Lung (tissue), 12 donors: Measurements from ENCODE around the gene MRC2. TPM values are rescaled to one million over a fixed set of nuclear protein-coding genes. Genes with fewer than 3 reads are reported as not detected.

Experiments
- ATAC-seq: fragments of 200-7000 bp; cut with Tn5 transposase; one replicate; pipeline ENCODE4 v1.9.1; 2020; ENCODE audit warnings: moderate number of reproducible peaks; ENCODE audit not compliant: insufficient read depth, low FRiP score
- DNase-seq, 3 donors: peaks; one replicate each; pipeline ENCODE4 v3.0.0-alpha.2; 2013 to 2017
- H3K27ac ChIP-seq, 2 donors: one replicate each; pipeline ENCODE4 v1.5.1; 2013; ENCODE audit warnings: mild to moderate bottlenecking in 2 of 2, moderate library complexity in 2 of 2, control low read depth in 1 of 2, inconsistent platforms in 1 of 2, low read depth in 1 of 2, low read length in 1 of 2
- H3K27me3 ChIP-seq, 3 donors: one replicate each; pipeline ENCODE4 v1.5.1; 2013; ENCODE audit warnings: low read length in 2 of 3; ENCODE audit not compliant: control insufficient read depth in 3 of 3, insufficient read depth in 3 of 3
- H3K36me3 ChIP-seq, 4 donors: one replicate each; pipeline ENCODE4 v1.5.1; 2013; ENCODE audit warnings: low read length in 4 of 4, mild to moderate bottlenecking in 1 of 4, moderate library complexity in 1 of 4; ENCODE audit not compliant: control insufficient read depth in 4 of 4, insufficient read depth in 4 of 4
- H3K4me1 ChIP-seq, 5 donors: one replicate each; pipeline ENCODE4 v1.5.1; 2013; ENCODE audit warnings: low read length in 5 of 5, mild to moderate bottlenecking in 2 of 5, moderate library complexity in 1 of 5; ENCODE audit not compliant: control insufficient read depth in 5 of 5, insufficient read depth in 5 of 5
- H3K4me3 ChIP-seq: one replicate; pipeline ENCODE4 v1.5.1; 2013; ENCODE audit warnings: mild to moderate bottlenecking, control low read depth, moderate library complexity
- H3K9ac ChIP-seq, 2 donors: one replicate each; pipeline ENCODE4 v1.5.1; 2013; ENCODE audit warnings: low read length in 2 of 2, control low read depth in 1 of 2; ENCODE audit not compliant: insufficient read depth in 1 of 2
- H3K9me3 ChIP-seq, 4 donors: one replicate each; pipeline ENCODE4 v1.5.1; 2013; ENCODE audit warnings: low read length in 3 of 4, mild to moderate bottlenecking in 1 of 4, moderate library complexity in 1 of 4; ENCODE audit not compliant: control insufficient read depth in 4 of 4, insufficient read depth in 3 of 4
- WGBS, 2 donors: extraction: QIAGEN DNeasy Blood & Tissue Kit; methylation state at CpG; one replicate each; pipeline ENCODE4 v1.1.7; 2013; 5-methylcytosine and 5-hydroxymethylcytosine counted together
- polyA plus RNA-seq, 2 donors: library from polyadenylated mRNA; stranded (reverse); fragments of 200-250 nt; gene quantifications; one replicate each; pipeline ENCODE4 v1.2.1, GENCODE V29; 2013
- total RNA-seq, 2 donors: library from RNA; depleted of rRNA in 1 of 2; stranded (reverse); fragments of >200 nt in 1 of 2; gene quantifications; one replicate each; pipeline ENCODE4 v1.2.1, GENCODE V29; 2014 to 2021
- TF ChIP-seq, protein P1 (sequence below): IDR thresholded peaks from 2 replicates; pipeline ENCODE4 v1.5.1; 2012; ENCODE audit warnings: mild to moderate bottlenecking; ENCODE audit errors: control extremely low read depth, extremely low read depth
- donor health status: control.
- donor health status: control.
- donor health status: Bipolar disorder and iron deficiency.
- donor health status: healthy.
- donor health status: DM: yes; HTN: yes; CAD: no.

The MRC2 gene
- total and polyA plus RNA-seq, 4 donors, result 15.9 to 82.3 (median 68.5) TPM

- TF ChIP-seq, protein P1, sequence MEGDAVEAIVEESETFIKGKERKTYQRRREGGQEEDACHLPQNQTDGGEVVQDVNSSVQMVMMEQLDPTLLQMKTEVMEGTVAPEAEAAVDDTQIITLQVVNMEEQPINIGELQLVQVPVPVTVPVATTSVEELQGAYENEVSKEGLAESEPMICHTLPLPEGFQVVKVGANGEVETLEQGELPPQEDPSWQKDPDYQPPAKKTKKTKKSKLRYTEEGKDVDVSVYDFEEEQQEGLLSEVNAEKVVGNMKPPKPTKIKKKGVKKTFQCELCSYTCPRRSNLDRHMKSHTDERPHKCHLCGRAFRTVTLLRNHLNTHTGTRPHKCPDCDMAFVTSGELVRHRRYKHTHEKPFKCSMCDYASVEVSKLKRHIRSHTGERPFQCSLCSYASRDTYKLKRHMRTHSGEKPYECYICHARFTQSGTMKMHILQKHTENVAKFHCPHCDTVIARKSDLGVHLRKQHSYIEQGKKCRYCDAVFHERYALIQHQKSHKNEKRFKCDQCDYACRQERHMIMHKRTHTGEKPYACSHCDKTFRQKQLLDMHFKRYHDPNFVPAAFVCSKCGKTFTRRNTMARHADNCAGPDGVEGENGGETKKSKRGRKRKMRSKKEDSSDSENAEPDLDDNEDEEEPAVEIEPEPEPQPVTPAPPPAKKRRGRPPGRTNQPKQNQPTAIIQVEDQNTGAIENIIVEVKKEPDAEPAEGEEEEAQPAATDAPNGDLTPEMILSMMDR, result no peak
- Histone ChIP-seq H3K9me3 (no peaks in the 10 kb centered on the region), H3K4me1 (no peaks in the 10 kb centered on the region), H3K27ac (no peak overlapping the region), H3K9ac (no peak overlapping the region), H3K4me3 (no peak overlapping the region), H3K36me3 (peaks cover 0 to 37% (median 10%) of the 10 kb centered on the region in 4 donors), H3K27me3 (no peaks in the 10 kb centered on the region)
- DNase-seq (no peak), ATAC-seq (no peak)
- WGBS, 2 donors, result 84 to 96% methylated on average over 10 of the region's 10 CpGs
These were observed 40.8 kb downstream of the MRC2 start for GRCh38 chr17:62668091-62668804.

GRCh38 chr17:62670202-62670821, 42.8 kb downstream of the MRC2 start:
- WGBS, 2 donors, result 83 to 85% methylated on average over 24 of the region's 24 CpGs
- Histone ChIP-seq H3K9ac (no peak overlapping the region), H3K36me3 (peaks cover 0 to 44% (median 16%) of the 10 kb centered on the region in 4 donors), H3K4me1 (peaks cover 0 to 3% (median 0%) of the 10 kb centered on the region in 5 donors), H3K27ac (no peak overlapping the region), H3K27me3 (no peaks in the 10 kb centered on the region), H3K9me3 (no peaks in the 10 kb centered on the region), H3K4me3 (no peak overlapping the region)
- ATAC-seq, result no peak
- DNase-seq, result no peak
- TF ChIP-seq, protein P1, result no peak

DNA sequence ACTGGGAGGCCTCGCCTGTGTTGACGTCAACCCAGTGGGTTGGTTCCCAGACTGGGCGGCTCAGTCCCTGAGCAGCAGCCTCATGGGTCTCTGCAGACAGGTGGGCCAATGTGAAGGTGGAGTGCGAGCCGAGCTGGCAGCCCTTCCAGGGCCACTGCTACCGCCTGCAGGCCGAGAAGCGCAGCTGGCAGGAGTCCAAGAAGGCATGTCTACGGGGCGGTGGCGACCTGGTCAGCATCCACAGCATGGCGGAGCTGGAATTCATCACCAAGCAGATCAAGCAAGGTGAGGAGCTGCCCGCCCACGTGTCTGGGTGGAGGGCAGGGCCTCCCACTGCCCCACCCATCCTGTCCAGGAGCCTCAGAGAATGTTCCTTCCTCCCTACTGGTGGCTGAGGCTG, 44.1 kb downstream of the MRC2 start:
- TF ChIP-seq, protein P1, result no peak
- H3K4me3 ChIP-seq, result no peak overlapping the region
- no peak overlapping the region for H3K27ac ChIP-seq
- H3K36me3 ChIP-seq, result peaks cover 0 to 44% (median 17%) of the 10 kb centered on the region in 4 donors
- peaks cover 0 to 3% (median 0%) of the 10 kb centered on the region in 5 donors for H3K4me1 ChIP-seq
- H3K9ac ChIP-seq, result no peak overlapping the region
- WGBS, 2 donors, result 68 to 81% methylated on average over 14 of the region's 14 CpGs
- H3K9me3 ChIP-seq, result no peaks in the 10 kb centered on the region
- ATAC-seq, result no peak
- DNase-seq, result no peak
- no peaks in the 10 kb centered on the region for H3K27me3 ChIP-seq
